ENCODE data around the gene STIM1.

DNA sequence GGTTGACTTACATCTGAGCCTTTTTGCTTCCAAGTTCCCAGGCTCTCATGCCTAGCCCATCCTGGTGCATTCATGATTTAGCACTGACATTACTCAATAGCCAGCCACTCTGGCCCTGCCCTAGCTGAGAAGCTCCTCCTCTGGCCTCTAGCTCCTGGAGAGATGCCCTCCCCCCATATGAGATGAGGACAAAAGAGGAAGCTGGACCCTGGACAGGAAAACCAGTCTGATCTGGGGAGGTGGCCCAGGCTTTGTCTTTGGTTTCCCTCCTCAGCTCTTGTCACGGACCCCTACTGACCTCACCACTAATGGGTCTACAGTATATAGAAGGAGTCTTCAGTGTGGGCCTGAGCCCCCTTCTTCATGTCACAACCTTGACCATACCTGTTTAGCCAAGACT lies 17.7 kb upstream of the STIM1 start:
- TF ChIP-seq EZH2 (IDR thresholded peaks at IDR 0.05) (no peak), FOXP2 (optimal IDR thresholded peaks at IDR 0.05; ENCODE audit: control extremely low read depth, extremely low read length, insufficient read depth) (no peak)
